ENCODE data around the gene NCAM2.

Gene NCAM2

GRCh38 chr21:21097466-21097865 is 99.3 kb downstream of the NCAM2 start:
- DNase-seq (ENCODE audit: low spot score) = no peak
- H3K27me3 Mint-ChIP-seq (ENCODE audit: low read depth) = no peaks in the 10 kb centered on the region
- H3K9me3 Mint-ChIP-seq = no peaks in the 10 kb centered on the region
- no peaks in the 10 kb centered on the region for H3K36me3 Mint-ChIP-seq (ENCODE audit: low read depth)
- no peaks in the 10 kb centered on the region for H3K4me1 Mint-ChIP-seq (ENCODE audit: low read depth)
- no peak overlapping the region for H3K4me3 Mint-ChIP-seq
- H3K27ac Mint-ChIP-seq = no peak overlapping the region

GRCh38 chr21:21101911-21102310 is 103.7 kb downstream of the NCAM2 start:
- H3K4me3 Mint-ChIP-seq = no peak overlapping the region
- H3K36me3 Mint-ChIP-seq (ENCODE audit: low read depth) = no peaks in the 10 kb centered on the region
- no peak for DNase-seq (ENCODE audit: low spot score)
- H3K4me1 Mint-ChIP-seq (ENCODE audit: low read depth) = no peaks in the 10 kb centered on the region
- H3K27me3 Mint-ChIP-seq (ENCODE audit: low read depth) = no peaks in the 10 kb centered on the region
- H3K27ac Mint-ChIP-seq = no peak overlapping the region
- H3K9me3 Mint-ChIP-seq = no peaks in the 10 kb centered on the region

DNA sequence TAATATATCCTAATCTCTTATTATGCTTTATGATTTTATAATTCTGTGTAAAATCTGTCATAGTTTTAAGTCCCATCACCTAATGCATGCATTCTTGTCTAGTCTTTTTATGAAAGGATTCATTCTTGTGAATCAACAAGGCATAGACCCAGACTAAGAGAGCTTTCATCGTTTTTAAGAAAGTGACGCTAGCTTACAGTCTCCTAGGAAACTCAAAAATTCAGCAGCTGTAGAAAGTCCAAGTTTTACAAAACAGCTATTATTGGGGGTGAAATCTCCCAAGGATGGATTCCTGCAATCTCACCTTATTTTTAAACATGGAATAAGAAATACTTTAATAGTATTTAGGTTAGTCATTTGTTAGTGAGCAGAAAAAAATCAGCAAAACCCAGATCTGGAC is 104.7 kb downstream of the NCAM2 start:
- H3K9me3 Mint-ChIP-seq = no peaks in the 10 kb centered on the region
- DNase-seq (ENCODE audit: low spot score) = no peak
- no peaks in the 10 kb centered on the region for H3K27me3 Mint-ChIP-seq (ENCODE audit: low read depth)
- no peak overlapping the region for H3K4me3 Mint-ChIP-seq
- H3K27ac Mint-ChIP-seq = no peak overlapping the region
- no peaks in the 10 kb centered on the region for H3K4me1 Mint-ChIP-seq (ENCODE audit: low read depth)
- no peaks in the 10 kb centered on the region for H3K36me3 Mint-ChIP-seq (ENCODE audit: low read depth)

DNA sequence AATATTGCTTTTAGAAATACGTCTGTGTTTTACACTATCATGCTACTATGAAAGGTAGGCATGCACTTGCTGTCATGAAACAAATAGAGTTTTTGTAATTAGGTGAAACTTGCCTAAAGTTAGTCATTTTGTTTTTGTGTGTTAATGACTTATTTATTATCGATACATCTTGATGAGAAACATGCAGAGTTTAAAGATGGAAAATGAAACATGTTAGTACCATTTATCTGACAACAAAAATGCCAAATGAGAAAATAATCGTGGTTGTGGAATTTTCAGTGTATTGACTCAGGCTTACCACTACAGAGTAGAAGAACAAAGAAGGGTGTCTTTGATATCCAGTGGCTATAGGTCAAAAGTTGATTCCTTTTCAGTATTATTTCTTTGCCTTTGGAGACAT is 105.5 kb downstream of the NCAM2 start:
- DNase-seq (ENCODE audit: low spot score) = no peak
- Mint-ChIP-seq H3K36me3 (ENCODE audit: low read depth) (no peaks in the 10 kb centered on the region), H3K4me3 (no peak overlapping the region), H3K27ac (no peak overlapping the region), H3K27me3 (ENCODE audit: low read depth) (no peaks in the 10 kb centered on the region), H3K9me3 (no peaks in the 10 kb centered on the region), H3K4me1 (ENCODE audit: low read depth) (no peaks in the 10 kb centered on the region)

- Mint-ChIP-seq H3K9me3 (no peaks in the 10 kb centered on the region), H3K36me3 (ENCODE audit: low read depth) (no peaks in the 10 kb centered on the region), H3K4me1 (ENCODE audit: low read depth) (no peaks in the 10 kb centered on the region), H3K27ac (no peak overlapping the region), H3K4me3 (no peak overlapping the region), H3K27me3 (ENCODE audit: low read depth) (no peaks in the 10 kb centered on the region)
- DNase-seq (ENCODE audit: low spot score) = no peak
Observed at GRCh38 chr21:21109736-21110135, 111.5 kb downstream of the NCAM2 start.

- Mint-ChIP-seq H3K4me1 (ENCODE audit: low read depth) (no peaks in the 10 kb centered on the region), H3K27ac (no peak overlapping the region), H3K9me3 (peaks cover 3% of the 10 kb centered on the region), H3K4me3 (no peak overlapping the region), H3K27me3 (ENCODE audit: low read depth) (no peaks in the 10 kb centered on the region), H3K36me3 (ENCODE audit: low read depth) (no peaks in the 10 kb centered on the region)
- no peak for DNase-seq (ENCODE audit: low spot score)
Observed at GRCh38 chr21:21111309-21111920, 113.2 kb downstream of the NCAM2 start.

DNA sequence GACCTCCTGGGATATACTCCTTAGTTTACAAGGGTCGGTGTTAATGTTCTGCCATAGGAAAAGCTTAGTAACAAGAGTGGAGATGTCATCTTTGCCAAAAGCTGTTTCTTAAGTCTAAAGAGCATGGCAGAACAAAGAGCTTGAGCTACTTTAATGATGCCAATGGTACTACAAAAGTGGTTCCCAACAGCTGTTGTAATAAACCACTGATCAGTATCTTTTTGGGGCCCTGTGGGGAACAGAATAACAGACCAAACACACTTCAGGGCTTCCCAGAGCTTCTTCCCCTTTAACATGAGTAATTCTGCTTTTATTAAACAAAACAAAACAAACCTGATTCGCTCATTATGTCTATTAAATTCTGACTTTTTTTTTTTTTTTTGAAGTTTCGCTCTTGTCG is 116.3 kb downstream of the NCAM2 start:
- Mint-ChIP-seq H3K27me3 (ENCODE audit: low read depth) (no peaks in the 10 kb centered on the region), H3K4me3 (no peak overlapping the region), H3K9me3 (peaks cover 3% of the 10 kb centered on the region), H3K27ac (no peak overlapping the region), H3K4me1 (ENCODE audit: low read depth) (no peaks in the 10 kb centered on the region), H3K36me3 (ENCODE audit: low read depth) (no peaks in the 10 kb centered on the region)
- DNase-seq (ENCODE audit: low spot score) = no peak

GRCh38 chr21:21119091-21119490 is 120.9 kb downstream of the NCAM2 start:
- DNase-seq (ENCODE audit: low spot score) = no peak
- no peaks in the 10 kb centered on the region for H3K4me1 Mint-ChIP-seq (ENCODE audit: low read depth)
- H3K9me3 Mint-ChIP-seq = peaks cover 3% of the 10 kb centered on the region
- H3K27ac Mint-ChIP-seq = no peak overlapping the region
- H3K4me3 Mint-ChIP-seq = no peak overlapping the region
- no peaks in the 10 kb centered on the region for H3K27me3 Mint-ChIP-seq (ENCODE audit: low read depth)
- no peaks in the 10 kb centered on the region for H3K36me3 Mint-ChIP-seq (ENCODE audit: low read depth)

- no peak for DNase-seq (ENCODE audit: low spot score)
- no peaks in the 10 kb centered on the region for H3K27me3 Mint-ChIP-seq (ENCODE audit: low read depth)
- H3K4me3 Mint-ChIP-seq = no peak overlapping the region
- H3K36me3 Mint-ChIP-seq (ENCODE audit: low read depth) = no peaks in the 10 kb centered on the region
- no peaks in the 10 kb centered on the region for H3K9me3 Mint-ChIP-seq
- no peak overlapping the region for H3K27ac Mint-ChIP-seq
- H3K4me1 Mint-ChIP-seq (ENCODE audit: low read depth) = no peaks in the 10 kb centered on the region
Observed at GRCh38 chr21:21122680-21123079, 124.5 kb downstream of the NCAM2 start.

- no peak for DNase-seq (ENCODE audit: low spot score)
- H3K27ac Mint-ChIP-seq = no peak overlapping the region
- H3K4me1 Mint-ChIP-seq (ENCODE audit: low read depth) = no peaks in the 10 kb centered on the region
- no peak overlapping the region for H3K4me3 Mint-ChIP-seq
- H3K9me3 Mint-ChIP-seq = peaks cover 5% of the 10 kb centered on the region
- H3K27me3 Mint-ChIP-seq (ENCODE audit: low read depth) = no peaks in the 10 kb centered on the region
- H3K36me3 Mint-ChIP-seq (ENCODE audit: low read depth) = no peaks in the 10 kb centered on the region
Observed at GRCh38 chr21:21132390-21132789, 134.2 kb downstream of the NCAM2 start.

DNA sequence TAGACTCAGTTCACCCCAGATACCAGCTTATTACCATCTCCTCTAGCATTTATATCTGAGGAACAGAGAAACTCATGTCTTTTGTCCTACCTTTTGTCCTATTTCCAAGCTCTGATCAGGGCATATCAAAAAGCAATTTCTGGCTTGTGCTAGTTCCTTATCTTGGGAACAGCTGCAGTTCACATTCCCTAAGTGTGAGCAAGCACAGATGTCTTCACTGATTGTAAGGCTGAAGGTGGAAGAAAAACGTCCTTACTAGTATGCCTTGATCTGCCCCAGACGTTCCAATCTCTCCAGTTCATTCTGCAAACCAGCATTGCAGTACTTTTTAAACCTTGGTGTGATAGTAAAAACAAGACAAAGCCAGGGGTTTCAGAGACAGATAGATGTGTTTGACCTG is 139.8 kb downstream of the NCAM2 start:
- Mint-ChIP-seq H3K4me3 (no peak overlapping the region), H3K27ac (no peak overlapping the region), H3K4me1 (ENCODE audit: low read depth) (no peaks in the 10 kb centered on the region), H3K36me3 (ENCODE audit: low read depth) (no peaks in the 10 kb centered on the region), H3K9me3 (peaks cover 5% of the 10 kb centered on the region), H3K27me3 (ENCODE audit: low read depth) (no peaks in the 10 kb centered on the region)
- no peak for DNase-seq (ENCODE audit: low spot score)

DNA sequence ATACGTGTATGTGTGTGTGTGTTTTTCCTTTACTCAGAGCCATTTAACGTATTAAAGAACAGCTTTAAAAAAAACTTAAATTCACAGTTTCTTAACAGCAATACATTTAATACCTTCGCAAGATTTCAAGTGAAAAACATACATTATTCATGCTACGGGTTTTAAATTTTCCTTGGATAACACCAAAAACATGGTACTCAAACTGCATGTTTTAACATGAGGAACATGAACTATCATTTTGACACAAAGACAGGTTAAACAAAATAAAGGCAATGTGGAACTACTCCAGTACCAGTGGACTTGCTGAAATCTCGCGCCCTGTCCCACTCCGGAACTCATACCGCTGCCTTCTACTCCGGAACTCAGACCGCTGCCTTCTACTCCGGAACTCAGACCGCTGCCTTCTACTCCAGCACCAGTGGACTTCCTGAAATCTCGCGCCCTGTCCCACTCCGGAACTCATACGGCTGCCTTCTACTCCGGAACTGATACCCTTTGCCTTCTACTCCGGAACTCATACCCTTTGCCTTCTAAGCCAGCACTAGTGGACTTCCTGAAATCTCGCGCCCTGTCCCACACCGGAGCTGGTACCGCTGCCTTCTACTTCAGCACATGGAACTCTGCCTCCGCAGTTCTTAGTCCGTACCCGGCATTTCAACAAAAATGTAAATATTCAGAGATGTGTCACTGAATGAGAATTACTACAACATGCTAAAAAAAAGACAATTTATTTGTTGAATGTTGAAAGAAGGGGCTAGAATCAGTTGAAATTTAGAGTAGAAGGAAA is 148.6 kb downstream of the NCAM2 start:
- DNase-seq (ENCODE audit: low spot score) = no peak
- no peaks in the 10 kb centered on the region for H3K9me3 Mint-ChIP-seq
- no peak overlapping the region for H3K4me3 Mint-ChIP-seq
- no peaks in the 10 kb centered on the region for H3K27me3 Mint-ChIP-seq (ENCODE audit: low read depth)
- H3K27ac Mint-ChIP-seq = no peak overlapping the region
- no peaks in the 10 kb centered on the region for H3K36me3 Mint-ChIP-seq (ENCODE audit: low read depth)
- H3K4me1 Mint-ChIP-seq (ENCODE audit: low read depth) = no peaks in the 10 kb centered on the region

DNA sequence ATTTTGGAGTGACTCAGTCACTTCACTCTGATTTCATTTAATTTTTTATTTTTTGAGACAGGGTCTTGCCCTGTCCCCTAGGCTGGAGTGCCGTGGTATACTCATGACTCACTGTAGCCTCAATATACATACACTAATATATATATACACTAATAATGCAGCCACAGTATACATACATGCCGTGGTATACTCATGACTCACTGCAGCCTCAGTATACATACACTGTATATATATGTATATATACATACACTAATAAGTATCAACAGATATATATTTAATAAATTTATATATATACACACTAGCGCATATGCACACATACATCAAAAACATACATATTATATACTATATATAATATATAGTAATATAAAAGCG is 149.2 kb downstream of the NCAM2 start:
- DNase-seq (ENCODE audit: low spot score) = no peak
- H3K27me3 Mint-ChIP-seq (ENCODE audit: low read depth) = no peaks in the 10 kb centered on the region
- no peaks in the 10 kb centered on the region for H3K9me3 Mint-ChIP-seq
- no peak overlapping the region for H3K4me3 Mint-ChIP-seq
- H3K36me3 Mint-ChIP-seq (ENCODE audit: low read depth) = no peaks in the 10 kb centered on the region
- no peaks in the 10 kb centered on the region for H3K4me1 Mint-ChIP-seq (ENCODE audit: low read depth)
- no peak overlapping the region for H3K27ac Mint-ChIP-seq

GRCh38 chr21:21148009-21148408 is 149.8 kb downstream of the NCAM2 start:
- no peaks in the 10 kb centered on the region for H3K9me3 Mint-ChIP-seq
- no peaks in the 10 kb centered on the region for H3K27me3 Mint-ChIP-seq (ENCODE audit: low read depth)
- H3K4me1 Mint-ChIP-seq (ENCODE audit: low read depth) = no peaks in the 10 kb centered on the region
- H3K27ac Mint-ChIP-seq = no peak overlapping the region
- H3K4me3 Mint-ChIP-seq = no peak overlapping the region
- no peaks in the 10 kb centered on the region for H3K36me3 Mint-ChIP-seq (ENCODE audit: low read depth)
- no peak for DNase-seq (ENCODE audit: low spot score)

DNA sequence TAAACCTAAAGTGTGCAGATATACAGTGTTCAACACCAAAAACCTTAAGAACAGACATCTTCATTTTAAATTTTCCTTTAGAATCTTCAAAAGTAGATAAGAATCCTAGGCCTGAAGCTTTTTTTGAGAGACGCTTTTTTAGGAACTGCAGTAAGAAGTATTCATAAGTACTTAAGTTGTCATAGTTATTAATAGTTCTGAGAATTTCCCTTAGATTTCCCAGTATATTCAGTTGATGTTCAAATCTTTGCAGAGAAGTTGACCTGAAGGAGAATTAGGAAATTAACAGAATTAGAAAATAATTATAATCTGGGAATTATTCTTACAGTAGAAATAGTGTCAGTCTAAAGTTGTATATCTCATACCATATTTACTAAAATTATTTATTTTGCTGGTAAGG is 150.3 kb downstream of the NCAM2 start:
- Mint-ChIP-seq H3K9me3 (no peaks in the 10 kb centered on the region), H3K4me1 (ENCODE audit: low read depth) (no peaks in the 10 kb centered on the region), H3K27ac (no peak overlapping the region), H3K36me3 (ENCODE audit: low read depth) (no peaks in the 10 kb centered on the region), H3K4me3 (no peak overlapping the region), H3K27me3 (ENCODE audit: low read depth) (no peaks in the 10 kb centered on the region)
- no peak for DNase-seq (ENCODE audit: low spot score)

Data from T-helper 2 cell treated with Interferon-gamma antibody and Interleukin-4, amounts not matched to agents 5 μg/mL and 100 μg/mL, for 36 hours (primary cell).